Fibroblast of peridontal ligament (primary cell): ENCODE results near the gene MEGF11.

ENCODE experiments used
- DNase-seq: peaks from one replicate; pipeline ENCODE4 v3.0.0-alpha.2; 2010; ENCODE audit errors: extremely low read depth

MEGF11 gene

GRCh38 chr15:65944404-65944803, 309.1 kb downstream of the MEGF11 start:
- no peak for DNase-seq

- no peak for DNase-seq
These were observed 311.1 kb downstream of the MEGF11 start for GRCh38 chr15:65942436-65942835.

- no peak for DNase-seq
These were observed 313.0 kb downstream of the MEGF11 start for GRCh38 chr15:65940618-65940909.

- peak; percentile 92 for DNase-seq
These were observed 313.5 kb downstream of the MEGF11 start for GRCh38 chr15:65939901-65940617.

- no peak for DNase-seq
These were observed 314.9 kb downstream of the MEGF11 start for GRCh38 chr15:65938604-65939003.

GRCh38 chr15:65937476-65937875, 316.1 kb downstream of the MEGF11 start:
- no peak for DNase-seq

GRCh38 chr15:65937054-65937453, 316.5 kb downstream of the MEGF11 start:
- no peak for DNase-seq

- no peak for DNase-seq
These were observed 317.3 kb downstream of the MEGF11 start for GRCh38 chr15:65936282-65936681.

- no peak for DNase-seq
These were observed 318.2 kb downstream of the MEGF11 start for GRCh38 chr15:65935391-65935790.

GRCh38 chr15:65931221-65931620, 322.3 kb downstream of the MEGF11 start:
- DNase-seq = no peak

- DNase-seq = no peak
These were observed 323.4 kb downstream of the MEGF11 start for GRCh38 chr15:65930134-65930533.

- no peak for DNase-seq
These were observed 324.0 kb downstream of the MEGF11 start for GRCh38 chr15:65929573-65929972.

- no peak for DNase-seq
These were observed 326.0 kb downstream of the MEGF11 start for GRCh38 chr15:65927545-65927944.

- no peak for DNase-seq
These were observed 326.7 kb downstream of the MEGF11 start for GRCh38 chr15:65926899-65927298.

GRCh38 chr15:65926459-65926858, 327.1 kb downstream of the MEGF11 start:
- DNase-seq = no peak

- DNase-seq = no peak
These were observed 328.2 kb downstream of the MEGF11 start for GRCh38 chr15:65925338-65925737.

GRCh38 chr15:65924004-65924403, 329.5 kb downstream of the MEGF11 start:
- DNase-seq = no peak

- no peak for DNase-seq
These were observed 330.3 kb downstream of the MEGF11 start for GRCh38 chr15:65923264-65923663.

GRCh38 chr15:65922621-65923020, 330.9 kb downstream of the MEGF11 start:
- no peak for DNase-seq

GRCh38 chr15:65921780-65922179, 331.8 kb downstream of the MEGF11 start:
- DNase-seq = peak; percentile 6

GRCh38 chr15:65920825-65921309, 332.7 kb downstream of the MEGF11 start:
- DNase-seq = peak; percentile 56

GRCh38 chr15:65920121-65920520, 333.4 kb downstream of the MEGF11 start:
- no peak for DNase-seq

GRCh38 chr15:65919353-65919752, 334.2 kb downstream of the MEGF11 start:
- no peak for DNase-seq

- DNase-seq = no peak
These were observed 334.6 kb downstream of the MEGF11 start for GRCh38 chr15:65918945-65919344.
